Activated effector memory CD4-positive, alpha-beta T cell treated with Interleukin-2 at 50 U/mL for 16 hours (primary cell): Measurements from ENCODE around the gene PRKAA2.

Source experiments
- DNase-seq: peaks from one replicate; pipeline ENCODE4 v3.0.0-alpha.2; 2020

The PRKAA2 gene

GRCh38 chr1:56655991-56656613, 11.0 kb downstream of the PRKAA2 start:
- no peak for DNase-seq

DNA sequence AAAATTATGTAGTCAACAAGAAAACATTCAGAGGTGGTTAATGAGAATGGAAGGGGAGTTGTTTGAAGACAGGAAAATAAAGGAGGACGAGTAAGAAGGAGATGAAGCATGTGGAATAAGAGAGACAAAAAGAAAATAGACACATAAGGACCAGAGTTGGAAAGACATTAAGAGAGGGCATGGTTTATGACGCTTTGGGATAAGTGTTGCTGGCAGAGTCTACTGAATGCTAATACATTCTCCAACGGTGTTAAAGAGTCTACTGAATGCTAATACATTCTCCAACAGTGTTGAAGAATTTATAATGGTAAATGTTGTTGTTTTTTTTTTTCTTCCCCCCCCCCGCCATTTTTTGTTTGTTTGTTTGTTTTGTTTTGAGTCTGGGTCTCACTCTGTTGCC, 13.1 kb downstream of the PRKAA2 start:
- DNase-seq: no peak

DNA sequence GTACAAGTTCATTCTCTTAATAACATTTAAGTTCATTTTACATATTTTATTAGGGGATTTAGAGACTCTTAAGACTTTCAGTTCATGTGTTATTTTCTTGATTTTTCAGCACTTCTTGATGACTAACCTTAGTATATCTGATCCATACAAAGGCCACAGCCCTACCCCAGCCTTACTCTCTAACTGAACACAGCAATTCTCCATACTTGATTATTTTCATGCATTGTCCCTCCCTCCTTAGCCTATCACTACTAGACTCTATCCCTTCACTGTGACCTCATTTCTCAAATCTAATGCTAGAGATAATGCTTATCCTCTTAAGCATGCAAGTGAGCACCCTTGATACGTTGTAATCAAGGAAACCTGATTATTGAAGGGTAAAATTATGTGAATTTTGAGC, 15.2 kb downstream of the PRKAA2 start:
- no peak for DNase-seq

DNA sequence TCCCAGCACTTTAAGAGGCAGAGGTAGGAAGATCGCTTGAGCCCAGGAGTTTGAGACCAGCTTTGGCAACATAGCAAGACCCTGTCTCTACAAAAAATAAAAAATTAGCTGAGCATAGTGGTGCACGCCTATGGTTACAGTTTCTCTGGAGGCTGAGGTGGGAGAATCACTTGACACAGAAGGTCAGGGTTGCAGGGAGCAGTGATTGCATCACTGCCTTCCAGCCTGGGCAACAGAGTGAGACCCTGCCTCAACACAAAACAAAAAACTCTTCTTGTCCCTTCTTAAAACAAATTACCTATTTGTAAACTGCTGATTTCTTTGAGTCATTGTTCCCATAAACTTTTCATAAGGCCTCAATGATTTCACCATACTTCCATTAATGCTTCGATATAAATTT, 18.7 kb downstream of the PRKAA2 start:
- no peak for DNase-seq

- no peak for DNase-seq
Observed at GRCh38 chr1:56665384-56665783, 20.3 kb downstream of the PRKAA2 start.

GRCh38 chr1:56666112-56666608, 21.0 kb downstream of the PRKAA2 start:
- DNase-seq: no peak

GRCh38 chr1:56670350-56670749, 25.2 kb downstream of the PRKAA2 start:
- no peak for DNase-seq

DNA sequence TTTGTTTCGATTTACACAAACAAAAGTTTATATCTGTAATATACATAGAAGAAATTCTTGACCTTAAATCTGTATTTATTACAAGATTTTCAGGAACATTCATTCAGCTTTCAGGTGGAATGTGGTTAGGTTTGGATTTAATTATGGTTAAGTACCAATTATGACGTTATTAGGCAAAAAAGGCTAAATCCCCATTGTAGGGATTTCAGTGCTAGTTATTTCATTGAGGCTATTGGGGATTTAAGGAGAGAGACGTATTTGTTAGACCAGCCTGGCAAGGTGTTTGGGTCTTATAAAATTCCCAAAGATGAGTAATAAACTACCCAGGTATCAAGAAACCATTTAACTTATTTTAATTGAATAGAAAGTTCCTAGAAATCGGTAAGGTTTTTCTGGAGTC, 26.0 kb downstream of the PRKAA2 start:
- no peak for DNase-seq

DNA sequence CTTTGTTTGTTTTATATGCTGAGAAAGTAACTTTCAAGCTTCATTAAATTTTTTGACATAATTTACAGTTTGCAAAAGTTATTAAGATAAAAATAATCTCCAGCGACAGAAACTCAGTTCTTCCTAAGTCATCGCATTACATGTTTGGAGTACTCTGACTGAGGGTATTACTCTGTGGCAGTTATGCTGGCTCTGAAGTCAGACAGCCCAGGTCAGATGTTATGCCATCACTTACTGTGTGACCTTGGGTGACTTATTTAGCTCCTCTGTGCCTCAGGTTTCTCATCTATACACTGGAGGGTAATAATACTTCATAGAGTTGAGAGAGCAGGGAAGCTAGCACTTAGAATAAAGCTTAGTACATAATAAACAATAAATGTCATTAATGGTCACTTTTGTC, 26.4 kb downstream of the PRKAA2 start:
- no peak for DNase-seq

DNA sequence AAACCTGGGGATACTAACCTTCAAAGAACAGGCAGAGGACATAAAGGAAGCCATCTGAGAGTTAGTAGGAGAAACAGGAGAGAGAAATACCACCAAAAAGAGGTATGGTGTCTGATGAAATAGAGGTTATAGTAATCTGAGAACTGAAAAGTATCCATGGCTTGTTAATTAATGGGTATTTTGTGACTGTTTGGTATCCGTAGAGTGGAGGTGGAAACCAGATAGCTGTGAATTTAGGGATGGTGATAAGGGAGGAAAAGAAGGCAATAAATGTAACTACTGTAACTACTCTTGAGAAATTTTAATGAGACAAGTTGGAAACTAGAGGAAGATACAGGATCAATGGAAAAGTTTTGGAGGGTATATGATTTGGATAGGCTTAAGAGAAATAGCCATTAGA, 27.5 kb downstream of the PRKAA2 start:
- no peak for DNase-seq

GRCh38 chr1:56675763-56676162, 30.6 kb downstream of the PRKAA2 start:
- DNase-seq: no peak

DNA sequence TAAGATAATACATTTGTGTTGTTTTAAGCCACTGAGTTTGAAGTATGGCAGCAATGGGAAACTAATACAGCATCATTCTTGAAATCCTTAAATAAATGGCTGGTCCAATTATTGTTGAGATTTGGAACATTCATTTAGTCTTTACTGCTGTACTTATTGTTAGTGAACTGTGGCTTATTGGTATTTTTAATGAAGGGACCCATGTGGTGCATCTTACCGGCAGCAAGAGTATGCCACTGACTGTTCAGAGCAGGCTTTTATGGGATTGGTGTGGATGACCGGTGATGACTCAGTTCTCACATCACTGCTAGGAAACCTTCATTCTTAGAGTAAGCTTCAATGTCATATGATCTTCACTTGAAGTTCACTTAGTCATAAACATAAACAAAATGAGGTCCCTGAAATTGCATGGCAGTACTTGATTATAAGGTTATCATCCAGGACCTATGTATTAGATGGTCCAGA, 31.5 kb downstream of the PRKAA2 start:
- DNase-seq: no peak

- DNase-seq: no peak
Observed at GRCh38 chr1:56683569-56683968, 38.5 kb downstream of the PRKAA2 start.

GRCh38 chr1:56686169-56686568, 41.1 kb downstream of the PRKAA2 start:
- no peak for DNase-seq

DNA sequence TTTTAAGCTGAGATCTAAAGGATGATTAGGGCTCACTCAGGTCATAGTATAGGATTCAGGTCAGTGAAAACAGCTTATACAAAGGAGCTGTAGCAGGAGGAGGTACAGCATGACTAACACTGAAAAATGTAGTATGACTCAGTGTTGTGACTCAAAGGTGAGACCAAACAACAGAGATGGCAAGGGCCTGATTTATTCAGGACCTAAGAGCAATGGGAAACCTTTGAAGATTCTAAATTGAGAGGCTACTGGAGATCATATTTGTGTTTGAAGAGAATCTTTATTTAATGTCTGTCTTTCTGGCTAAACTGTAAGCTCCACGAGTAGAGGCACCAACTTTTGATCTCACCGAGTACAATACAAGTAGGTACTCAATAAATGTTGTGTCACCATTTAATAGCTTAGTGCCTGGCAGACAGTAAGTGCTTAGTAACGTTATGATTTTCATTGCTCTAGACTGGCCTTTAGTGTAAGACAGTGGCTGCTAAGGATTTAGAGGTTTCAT, 43.5 kb downstream of the PRKAA2 start:
- DNase-seq: no peak

GRCh38 chr1:56696663-56697062, 51.5 kb downstream of the PRKAA2 start:
- DNase-seq: no peak

- no peak for DNase-seq
Observed at GRCh38 chr1:56703747-56704146, 58.6 kb downstream of the PRKAA2 start.

DNA sequence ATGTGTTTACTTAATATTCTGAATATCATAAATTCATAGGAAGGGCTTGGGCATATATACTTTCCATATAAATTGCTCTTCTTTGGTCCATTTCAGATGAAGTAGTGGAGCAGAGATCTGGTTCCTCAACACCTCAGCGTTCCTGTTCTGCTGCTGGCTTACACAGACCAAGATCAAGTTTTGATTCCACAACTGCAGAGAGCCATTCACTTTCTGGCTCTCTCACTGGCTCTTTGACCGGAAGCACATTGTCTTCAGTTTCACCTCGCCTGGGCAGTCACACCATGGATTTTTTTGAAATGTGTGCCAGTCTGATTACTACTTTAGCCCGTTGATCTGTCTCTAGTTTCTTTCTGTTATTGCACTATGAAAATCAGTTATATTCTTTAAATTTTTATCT, 62.3 kb downstream of the PRKAA2 start:
- no peak for DNase-seq

DNA sequence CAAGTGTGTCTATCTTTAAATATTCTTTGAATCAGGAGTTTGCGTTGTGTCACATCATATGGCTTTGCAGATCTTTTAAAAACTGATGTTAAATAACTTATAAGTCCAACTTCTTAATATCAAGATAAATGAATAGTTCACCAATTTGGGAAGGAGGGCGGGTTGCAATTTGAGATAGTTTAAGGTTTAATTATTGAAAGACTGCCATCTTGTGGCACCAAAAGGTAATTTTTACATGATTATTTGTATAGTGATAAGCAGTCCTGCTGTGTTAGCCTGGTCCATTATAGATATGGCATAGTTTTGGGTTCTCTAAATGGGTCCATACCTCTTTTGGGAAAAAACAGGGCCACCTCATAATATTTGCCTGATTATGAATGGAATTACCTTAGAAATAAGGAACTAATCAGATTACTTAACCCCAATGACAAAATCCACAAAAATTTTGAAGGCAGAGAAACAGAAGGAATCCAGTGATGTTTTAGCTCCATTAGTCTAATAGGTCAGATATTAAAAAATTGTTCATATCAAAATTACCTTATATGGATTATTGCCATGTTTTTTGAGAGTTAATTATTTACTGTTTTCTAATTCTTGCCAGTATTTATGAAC, 64.3 kb downstream of the PRKAA2 start:
- DNase-seq: no peak

DNA sequence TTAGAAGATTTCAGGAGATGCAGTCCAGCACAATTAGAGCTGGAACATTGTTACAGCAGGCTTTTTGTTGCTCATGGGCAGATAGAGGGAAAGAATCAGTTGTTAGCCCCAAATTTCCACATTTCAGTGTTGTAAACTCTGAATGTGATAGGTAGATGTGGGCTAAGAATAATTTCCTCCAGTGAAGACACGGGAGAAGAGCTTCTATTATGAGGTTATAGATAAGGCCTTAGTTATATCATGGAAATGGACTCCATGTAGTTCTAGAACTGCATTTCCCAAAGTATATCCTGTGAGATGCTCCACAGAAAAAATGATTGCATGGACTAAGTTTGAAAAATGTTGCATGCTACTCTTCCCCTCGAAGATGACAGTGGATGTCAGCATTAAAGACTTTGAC, 64.9 kb downstream of the PRKAA2 start:
- DNase-seq: no peak

GRCh38 chr1:56710646-56711045, 65.5 kb downstream of the PRKAA2 start:
- DNase-seq: no peak

DNA sequence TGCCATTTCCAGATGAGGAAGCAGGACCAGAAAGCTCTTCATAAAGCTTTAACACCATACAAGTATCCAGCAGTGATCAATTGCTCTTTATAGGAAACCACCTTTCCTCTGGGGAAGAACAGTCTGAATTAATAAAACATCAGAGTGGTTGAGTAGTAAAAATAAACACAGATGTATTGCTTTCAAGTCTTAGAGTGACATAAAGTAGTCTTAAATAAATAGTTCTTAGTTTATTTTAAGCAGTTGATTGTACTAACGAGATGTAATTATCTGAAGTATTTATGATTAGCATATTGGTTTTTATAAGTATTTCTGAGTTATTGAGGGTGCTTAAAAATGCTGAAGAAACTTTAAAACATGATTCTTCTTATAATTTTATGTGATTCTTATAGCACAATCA, 67.0 kb downstream of the PRKAA2 start:
- DNase-seq: no peak

GRCh38 chr1:56713112-56713511, 68.0 kb downstream of the PRKAA2 start:
- DNase-seq: no peak

GRCh38 chr1:56715156-56715555, 70.0 kb downstream of the PRKAA2 start:
- no peak for DNase-seq

- DNase-seq: no peak
Observed at GRCh38 chr1:56719171-56719570, 74.1 kb downstream of the PRKAA2 start.
